ENCODE results near the gene FTCD.
"Not testable (repeated sequence)": the region's sequence is repeated elsewhere in the genome, so short reads cannot be mapped to it uniquely, and the experiment has no call there.

The FTCD gene, protein sequence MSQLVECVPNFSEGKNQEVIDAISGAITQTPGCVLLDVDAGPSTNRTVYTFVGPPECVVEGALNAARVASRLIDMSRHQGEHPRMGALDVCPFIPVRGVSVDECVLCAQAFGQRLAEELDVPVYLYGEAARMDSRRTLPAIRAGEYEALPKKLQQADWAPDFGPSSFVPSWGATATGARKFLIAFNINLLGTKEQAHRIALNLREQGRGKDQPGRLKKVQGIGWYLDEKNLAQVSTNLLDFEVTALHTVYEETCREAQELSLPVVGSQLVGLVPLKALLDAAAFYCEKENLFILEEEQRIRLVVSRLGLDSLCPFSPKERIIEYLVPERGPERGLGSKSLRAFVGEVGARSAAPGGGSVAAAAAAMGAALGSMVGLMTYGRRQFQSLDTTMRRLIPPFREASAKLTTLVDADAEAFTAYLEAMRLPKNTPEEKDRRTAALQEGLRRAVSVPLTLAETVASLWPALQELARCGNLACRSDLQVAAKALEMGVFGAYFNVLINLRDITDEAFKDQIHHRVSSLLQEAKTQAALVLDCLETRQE

DNA sequence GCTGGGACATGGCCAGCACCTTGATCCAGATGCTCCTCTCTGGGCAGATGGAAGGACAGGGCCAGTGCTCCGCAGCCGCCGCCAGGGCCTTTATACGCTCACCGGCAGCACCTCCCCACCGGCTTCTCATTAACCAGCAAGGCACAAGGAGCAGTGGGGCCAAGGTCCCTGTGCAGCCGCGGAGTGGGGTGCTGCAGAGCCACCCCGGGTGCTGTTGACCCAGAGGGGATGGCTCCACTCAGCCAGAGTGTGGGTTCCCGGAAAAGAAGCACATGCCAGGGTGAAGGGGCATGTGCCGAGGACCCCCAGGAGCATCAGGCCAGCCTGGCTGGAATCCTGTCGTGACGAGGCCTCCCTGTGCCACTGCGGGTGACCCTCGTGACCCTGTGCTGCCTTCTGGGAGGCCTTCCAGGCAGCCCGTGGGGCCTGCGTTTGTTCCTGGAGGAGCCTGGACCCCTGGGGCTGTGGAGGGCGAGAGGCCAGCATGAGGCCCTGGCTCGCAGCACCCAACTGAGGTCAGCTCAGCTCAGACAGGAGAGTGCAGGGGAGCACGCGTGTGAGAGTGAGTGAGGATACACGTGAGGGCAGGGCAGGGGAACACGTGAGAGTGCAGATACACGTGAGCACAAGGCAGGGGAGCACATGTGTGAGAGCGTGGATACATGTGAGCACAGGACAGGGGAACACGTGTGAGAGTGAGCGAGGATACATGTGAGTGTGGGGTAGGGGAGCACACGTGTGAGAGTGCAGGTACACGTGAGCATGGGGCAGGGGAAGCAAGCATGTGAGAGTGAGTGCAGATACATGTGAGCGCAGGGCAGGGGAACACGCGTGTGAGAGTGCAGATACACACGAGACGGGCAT lies at the start of gene FTCD:
TSS of gene FTCD (minus strand) at position 66 of the 864 bp plus-strand sequence. CDS start at position 10, 56 bp downstream.
- DNase-seq: no peak

DNA sequence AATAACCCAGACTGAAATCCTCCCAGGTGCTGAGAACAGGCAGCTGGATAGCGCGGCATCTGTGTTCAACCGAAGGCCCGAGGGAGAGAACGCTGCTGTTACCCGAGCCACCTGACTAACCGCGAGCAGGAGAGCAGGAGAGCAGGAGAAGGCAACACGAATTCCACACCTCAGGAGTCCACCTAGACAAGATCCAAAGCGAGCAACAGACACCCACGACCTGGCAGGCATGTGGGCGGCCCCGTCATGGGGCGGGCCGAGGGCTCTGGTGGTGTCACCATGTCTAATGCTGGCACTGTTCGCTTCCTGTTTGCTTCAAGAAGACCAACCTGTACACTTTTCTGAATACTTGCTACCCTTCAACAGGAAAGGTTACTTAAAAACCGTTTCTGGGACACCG lies 49.8 kb upstream of the FTCD start:
- no peak for DNase-seq

DNA sequence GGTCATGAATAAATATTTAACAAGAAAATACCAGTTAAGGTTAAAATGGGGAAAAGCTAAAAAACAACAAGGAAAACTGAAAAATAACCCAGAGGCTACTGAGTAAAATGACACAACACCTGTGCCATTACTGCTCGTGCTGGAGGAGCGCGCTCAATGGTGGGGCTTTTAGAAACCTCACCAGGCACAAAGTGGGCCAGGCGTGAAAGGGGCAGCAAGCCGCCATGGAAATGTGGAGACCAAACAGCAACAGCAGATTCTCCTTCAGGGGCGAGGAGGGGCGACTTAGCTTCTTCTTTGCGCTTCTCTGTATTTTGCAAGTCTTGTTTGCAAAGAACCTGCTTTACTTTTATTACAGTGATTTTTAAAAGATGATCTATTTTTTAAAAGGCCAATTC lies 47.8 kb upstream of the FTCD start:
- DNase-seq: no peak

DNA sequence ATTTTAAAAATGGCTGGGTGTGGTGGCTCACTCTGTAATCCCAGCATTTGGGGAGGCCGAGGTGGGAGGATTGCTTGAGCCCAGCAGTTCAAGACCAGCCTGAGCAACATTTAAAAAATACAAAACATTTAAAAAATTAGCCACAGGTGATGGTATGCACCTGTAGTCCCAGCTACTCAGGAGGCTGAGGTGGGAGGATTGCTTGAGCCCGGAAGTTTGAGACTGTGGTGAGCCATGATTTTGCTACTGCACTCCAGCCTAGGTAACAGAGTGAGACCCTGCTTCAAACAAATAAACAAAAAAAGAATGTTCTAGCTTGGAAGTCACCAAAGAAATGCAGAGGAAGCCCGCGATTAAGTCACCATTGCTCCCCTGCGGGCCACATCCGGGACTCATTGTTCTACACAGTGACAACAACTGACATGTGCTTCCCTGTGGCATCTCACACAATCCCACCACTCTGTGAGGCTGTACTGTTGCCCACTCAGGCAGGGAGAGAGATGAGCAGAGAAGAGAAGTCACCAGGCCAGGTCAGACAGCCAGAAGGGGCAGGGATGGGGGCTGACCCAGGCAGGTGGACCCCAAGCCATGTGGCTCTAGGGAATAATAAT lies 47.3 kb upstream of the FTCD start:
- DNase-seq: no peak

DNA sequence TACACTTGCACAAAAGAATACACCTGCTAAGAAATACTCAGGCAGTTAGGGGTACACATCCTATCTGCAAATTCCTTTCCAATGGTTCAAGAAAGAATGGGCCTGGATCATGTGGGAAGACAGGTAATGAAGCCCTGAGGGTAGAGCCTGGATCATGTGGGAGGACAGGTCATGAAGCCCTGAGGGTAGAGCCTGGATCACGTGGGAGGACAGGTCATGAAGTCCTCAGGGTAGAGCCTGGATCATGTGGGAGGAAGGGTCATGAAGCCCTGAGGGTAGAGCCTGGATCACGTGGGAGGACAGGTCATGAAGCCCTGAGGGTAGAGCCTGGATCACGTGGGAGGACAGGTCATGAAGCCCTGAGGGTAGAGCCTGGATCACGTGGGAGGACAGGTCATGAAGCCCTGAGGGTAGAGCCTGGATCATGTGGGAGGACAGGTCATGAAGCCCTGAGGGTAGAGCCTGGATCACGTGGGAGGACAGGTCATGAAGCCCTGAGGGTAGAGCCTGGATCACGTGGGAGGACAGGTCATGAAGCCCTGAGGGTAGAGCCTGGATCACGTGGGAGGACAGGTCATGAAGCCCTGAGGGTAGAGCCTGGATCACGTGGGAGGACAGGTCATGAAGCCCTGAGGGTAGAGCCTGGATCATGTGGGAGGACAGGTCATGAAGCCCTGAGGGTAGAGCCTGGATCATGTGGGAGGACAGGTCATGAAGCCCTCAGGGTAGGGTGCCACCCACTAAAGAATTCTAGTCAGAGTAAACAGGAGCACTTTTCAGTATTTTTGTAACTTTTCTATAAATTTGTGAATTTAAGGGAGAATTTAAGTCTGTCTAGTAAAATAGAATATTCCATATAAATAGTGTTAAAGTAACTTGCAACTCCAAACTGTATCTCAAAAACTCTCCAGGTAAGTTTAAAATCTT lies 45.8 kb upstream of the FTCD start:
- not testable (repeated sequence) for DNase-seq

DNA sequence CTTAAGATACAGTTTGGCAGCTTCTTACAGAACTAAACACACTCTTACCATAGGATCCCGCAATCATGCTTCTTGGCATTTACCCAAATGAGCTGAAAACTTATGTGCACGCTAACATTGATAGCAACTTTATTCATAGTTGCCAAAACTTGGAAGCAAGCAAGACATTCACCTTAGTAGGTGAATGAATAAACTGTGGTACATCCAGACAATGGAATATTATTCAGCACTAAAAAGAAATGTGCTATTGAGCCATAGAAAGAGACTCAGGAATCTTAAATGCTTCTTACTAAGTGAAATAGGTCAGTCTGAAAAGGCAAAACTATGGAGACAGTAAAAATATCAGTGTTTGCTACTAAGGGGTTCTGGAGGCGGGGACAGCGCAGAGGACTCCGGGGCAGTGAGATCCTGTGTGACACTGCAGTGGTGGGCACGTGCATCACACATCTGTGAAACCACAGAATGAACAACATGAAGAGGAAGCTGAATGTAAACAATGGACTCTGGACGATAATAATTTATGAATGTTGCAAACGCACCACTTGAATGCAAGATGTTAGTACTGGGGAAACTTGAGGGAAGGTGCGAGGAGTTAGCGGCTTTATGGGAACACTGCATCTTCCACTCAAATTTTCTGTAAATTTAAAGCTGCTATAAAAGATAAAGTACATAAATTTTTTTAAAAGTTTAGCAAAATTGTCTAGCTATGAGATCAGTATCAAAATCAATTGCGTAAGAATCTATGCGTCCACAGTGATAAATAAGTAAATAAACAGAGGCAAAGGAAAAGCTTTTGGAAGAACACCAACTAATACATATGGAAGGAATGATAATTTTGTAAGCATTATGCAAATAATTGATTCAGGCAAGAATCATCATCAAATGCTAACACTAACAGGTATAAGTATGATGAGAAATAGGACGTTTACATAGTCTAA lies 44.3 kb upstream of the FTCD start:
- DNase-seq: no peak

DNA sequence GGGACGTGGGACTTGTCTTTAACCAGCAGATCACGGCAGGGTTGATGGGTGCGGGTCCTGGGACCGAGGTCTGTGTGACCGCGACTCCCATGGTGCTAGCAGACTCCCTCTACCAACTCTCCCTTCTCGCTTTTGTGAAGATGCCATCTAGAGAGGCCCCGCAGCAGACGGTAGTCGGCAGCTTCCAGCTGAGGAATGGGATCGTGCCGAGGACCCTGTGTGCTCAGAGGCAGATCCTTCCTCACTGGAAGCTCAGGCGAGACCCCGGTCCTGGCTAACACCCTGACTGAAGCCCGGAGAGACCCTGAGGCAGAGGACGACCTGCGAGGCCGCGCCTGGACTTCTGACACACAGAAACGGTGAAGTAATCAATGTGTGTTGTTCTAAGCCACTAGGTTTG lies 41.4 kb upstream of the FTCD start:
- no peak for DNase-seq

DNA sequence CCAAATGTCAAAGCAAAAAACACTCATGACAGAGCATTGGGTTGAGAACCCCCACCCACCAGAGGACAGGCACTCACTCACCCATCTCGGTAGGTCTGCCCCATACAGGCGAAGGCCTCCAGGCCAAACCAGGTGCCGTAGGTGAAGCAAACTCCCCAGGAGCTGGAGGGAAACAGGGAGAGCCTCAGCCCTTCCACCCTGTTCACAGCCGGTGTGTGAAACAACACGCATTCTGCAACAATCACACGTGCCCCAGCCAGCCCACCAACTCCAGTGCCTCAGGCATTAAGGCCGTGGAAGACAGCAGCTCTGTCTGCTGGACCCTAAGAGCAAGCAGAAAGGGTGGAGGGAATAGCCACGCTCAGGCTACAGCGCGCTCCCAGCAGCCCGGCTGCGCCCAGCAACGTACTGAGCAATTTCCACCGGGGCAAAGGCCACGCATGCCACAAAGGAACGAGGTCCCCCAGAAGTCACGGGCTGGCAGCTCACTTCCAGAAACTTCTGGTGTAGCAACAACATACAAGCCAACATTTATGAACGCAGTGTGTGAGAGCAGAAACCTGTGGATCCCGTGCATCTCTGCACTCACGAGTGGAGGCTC lies 40.3 kb upstream of the FTCD start:
- no peak for DNase-seq

DNA sequence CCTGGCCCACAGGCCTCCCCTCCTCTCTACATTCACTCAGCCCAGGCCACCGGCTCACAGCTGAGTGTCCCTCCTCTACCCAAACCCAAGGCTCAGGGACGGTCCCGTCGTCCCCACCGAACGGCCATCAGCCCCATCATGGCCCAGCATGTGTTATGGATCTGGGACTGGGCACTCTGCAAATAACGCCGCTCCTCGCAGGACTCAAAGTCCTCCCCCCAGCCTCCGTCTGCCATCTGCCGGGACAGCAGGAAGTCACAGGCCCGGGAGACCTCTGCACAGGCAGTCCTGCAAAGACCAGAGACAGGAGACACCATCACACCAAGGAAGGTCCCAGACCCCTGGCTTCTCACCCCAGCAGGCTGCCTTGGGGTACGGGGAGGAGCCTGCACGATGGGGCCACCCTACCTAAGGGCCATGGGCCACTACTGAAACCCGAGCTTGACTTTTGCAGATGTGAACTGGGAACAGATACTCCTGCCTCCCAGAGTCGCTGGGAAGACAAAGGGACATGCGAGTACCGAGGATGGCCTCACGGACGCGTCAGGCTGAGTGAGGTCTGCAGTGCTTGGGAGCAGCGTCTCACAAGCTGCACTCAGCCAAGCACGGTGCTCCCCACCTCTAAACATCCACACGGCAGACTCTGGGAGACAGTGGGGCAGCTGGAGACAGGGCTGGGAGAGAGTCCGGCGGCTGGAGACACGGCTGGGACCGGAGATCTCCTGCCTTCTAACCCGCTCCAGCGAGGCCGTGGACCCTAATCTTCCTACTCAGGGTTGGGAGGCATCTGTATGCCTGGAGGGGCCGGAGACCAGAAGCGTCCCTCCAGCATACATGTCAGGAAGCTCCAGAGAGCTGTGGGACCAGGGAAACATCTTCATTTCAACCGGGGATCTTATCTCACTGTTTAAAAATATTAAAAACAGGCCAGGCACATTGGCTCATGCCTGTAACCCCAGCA lies 39.3 kb upstream of the FTCD start:
- no peak for DNase-seq

DNA sequence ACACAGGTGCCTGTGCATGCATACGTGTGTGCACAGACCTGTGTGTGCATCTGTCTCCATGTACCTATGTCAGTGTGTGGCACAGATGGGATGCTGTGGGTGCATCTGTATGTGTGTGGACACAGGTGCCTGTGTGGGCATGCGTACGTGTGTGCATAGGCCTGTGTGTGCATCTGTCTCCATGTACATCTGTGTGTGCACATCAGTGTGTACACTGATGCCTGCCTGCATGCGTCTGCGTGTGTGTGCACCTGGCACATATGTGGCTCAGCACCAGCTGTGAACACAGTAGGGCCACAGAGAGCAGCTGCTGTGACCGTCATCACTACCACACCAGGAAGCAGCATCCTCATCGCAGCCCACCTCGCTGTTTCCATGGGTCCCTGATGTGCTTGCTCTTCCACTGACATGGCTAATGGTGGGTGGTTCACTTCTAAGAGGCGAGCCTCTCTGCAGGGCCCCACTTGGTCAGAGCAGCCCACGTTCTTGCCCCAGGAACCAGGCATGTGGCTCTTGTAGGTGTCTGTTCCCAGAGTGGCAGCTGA lies 38.5 kb upstream of the FTCD start:
- no peak for DNase-seq

DNA sequence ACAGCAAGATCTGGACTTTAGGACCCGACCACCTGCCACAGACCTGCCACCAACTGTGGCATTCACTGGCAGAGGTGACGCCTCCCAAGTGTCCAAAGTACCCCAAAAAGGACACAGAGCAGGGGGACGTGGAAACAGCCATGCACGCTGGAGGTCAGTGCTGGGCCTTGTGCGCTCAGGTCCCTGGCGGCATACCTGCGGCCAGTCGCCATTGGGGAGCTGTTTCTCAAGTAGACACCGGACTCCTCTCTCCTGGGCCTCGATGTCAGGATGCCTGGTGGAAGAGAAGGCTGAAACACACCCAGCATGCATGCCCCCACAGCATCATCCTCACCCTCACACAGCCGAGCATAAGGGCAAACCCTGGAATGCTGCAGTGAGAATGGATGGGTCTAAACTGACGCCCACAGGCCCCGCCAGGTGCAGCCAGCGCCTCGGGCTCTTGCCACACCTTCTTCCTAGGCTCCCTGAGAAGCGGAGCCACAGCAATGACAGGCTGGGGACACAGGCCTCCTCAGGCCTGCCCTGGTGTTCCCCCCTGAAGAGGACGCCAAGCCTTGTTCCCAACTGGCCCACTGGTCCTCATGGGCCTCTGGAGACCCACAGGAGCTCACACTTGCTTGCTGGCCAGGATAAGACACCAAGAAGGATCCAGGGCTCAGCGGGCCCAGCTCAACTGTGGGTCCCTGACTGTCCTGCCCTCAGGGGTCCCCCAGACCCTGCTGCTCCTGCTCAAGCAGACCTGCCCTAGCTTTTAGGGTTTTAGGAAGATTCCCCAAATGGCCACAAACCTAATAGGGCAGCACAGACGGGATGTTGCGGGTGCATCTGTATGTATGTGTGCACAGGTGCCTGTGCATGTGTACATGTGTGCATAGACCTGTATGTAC lies 36.6 kb upstream of the FTCD start:
- no peak for DNase-seq

DNA sequence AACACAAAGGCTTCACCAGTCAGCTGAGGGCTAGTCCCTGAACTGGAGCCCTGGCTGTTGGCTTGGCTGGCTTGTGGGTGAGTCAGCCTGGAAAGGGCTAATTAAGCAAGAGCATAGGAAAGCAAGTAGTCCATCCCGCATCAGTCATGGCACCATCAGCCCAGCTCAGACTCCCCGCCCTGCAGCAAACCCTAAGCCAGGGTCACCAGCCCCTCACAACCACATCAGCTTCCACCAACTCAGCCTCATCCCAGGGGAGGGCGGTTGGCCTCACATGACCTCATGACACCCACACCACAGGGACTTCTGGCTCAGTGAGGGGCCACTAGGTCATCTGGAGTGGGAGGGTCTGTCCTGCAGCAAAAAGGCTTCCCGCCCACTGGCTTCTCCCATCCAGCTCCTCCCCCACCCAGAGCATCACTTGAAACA lies 35.9 kb upstream of the FTCD start:
- peak; percentile 16 for DNase-seq

DNA sequence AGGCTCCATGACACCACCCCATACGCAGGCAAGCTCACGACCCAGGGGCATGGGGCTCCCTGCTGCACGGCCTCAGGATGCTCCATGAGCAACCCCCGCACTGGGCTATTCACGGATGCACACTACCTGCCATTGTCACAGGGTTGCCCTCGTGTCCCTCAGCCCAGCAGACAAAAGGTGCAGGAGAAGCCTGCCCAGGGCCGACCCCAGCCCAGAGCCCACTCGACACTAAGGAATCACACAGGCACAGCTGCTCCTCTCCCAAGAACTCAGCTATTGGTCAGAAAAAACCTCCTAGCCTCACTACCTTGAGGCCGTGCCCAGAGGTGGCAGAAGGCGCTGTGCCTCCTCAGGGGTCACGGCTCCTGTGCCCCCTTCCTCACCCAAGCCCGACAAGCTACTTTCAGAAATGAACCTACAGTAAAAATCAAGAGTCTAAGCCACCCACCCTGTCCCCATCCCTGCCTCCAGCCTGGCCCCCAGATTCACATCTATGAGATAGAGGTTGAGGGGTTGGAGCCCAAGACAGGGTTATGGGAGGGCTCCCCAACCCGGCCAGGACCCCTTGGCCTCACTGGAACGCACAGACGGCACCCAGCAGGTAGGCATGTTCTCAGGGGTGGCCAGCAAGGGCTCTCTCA lies 35.2 kb upstream of the FTCD start:
- no peak for DNase-seq

DNA sequence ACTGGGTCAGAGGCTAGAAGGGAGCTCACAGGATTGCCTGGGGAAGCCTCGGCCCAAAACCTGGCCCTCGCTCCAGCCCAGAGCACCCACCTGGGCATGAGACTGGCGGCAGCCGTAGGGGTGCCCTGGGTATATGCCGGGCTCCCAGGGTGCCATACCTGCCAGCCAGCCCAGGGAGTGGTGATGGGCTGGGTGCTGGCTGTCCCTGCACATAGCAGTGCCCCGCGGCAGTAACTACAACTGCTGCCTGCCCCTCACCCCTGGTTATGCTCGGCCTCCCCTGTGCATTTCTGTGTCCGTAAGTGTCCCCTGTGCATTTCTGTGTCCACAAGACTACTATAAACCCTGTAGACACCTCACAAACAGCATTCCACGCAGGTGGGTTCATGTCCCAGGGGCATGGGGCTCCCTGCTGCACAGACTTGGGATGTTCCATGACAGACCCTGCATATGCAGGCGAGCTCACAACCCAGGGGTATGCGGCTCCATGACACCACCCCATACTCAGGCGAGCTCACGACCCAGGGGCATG lies 34.6 kb upstream of the FTCD start:
- no peak for DNase-seq

DNA sequence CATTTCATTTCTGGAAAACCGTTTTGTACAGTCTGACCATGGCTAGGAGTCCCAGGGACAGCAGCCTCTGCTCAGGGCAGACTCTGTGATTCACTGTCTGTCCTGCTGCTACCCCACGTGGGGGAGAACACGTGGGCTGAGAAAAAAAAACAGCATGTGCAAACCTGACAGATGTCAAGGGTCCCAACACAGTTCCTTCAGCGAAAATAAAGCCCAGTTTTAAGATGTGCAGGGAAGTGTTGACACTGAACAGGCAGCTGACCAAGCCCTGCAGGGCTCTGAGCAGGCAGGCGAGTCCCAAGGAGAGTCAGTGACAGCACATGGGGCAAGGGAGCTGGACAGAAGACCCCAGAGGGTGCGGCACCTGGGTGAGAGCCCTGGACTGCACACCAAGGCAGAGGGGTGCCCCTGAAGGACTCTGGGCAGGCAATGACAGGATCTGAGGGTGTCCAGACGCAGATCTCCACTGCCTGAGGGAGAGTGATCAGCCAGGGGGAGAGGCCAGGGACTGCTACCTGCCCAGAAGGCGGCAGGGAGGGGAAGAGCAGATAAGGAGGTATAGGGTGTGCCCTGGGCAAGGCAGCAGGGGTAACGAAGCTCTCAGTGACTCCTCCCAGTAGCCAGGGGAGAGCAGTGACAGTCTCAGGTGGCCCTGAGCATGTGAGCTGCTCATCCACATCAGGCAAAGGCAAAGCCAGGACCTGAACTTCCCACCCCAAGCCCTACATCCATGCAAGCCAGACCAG lies 34.0 kb upstream of the FTCD start:
- DNase-seq: peak; percentile 6
